HG02840 (cell line): ENCODE data around the gene MIPEP.

Experiments used
- ATAC-seq: cut with Tn5 transposase; IDR thresholded peaks from one replicate; pipeline ENCODE4 v1.9.1; 2021; ENCODE audit warnings: mild to moderate bottlenecking, moderate library complexity, moderate number of reproducible peaks; ENCODE audit not compliant: unreplicated experiment, low FRiP score

MIPEP gene

GRCh38 chr13:23855360-23855759, 33.8 kb downstream of the MIPEP start:
- no peak for ATAC-seq

DNA sequence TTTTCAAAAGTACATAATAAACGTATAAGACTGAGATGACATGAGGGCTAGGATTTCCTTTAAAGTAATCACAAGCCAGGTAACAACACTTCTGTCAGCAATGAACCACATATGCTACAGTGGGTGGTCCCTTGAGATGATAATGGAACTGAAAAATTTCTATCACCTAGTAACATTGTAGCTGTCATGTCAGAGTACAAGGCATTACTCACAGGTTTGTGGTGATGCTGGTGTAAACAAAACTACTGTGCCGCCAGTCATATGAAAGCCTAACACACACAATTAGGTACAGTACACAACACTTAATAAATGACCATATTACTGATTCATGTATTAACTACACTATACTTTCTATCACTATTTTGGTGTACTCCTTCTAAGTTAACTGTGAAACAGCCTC, 36.8 kb downstream of the MIPEP start:
- ATAC-seq = no peak

GRCh38 chr13:23851106-23851505, 38.1 kb downstream of the MIPEP start:
- no peak for ATAC-seq

- no peak for ATAC-seq
Observed at GRCh38 chr13:23850134-23850533, 39.1 kb downstream of the MIPEP start.

DNA sequence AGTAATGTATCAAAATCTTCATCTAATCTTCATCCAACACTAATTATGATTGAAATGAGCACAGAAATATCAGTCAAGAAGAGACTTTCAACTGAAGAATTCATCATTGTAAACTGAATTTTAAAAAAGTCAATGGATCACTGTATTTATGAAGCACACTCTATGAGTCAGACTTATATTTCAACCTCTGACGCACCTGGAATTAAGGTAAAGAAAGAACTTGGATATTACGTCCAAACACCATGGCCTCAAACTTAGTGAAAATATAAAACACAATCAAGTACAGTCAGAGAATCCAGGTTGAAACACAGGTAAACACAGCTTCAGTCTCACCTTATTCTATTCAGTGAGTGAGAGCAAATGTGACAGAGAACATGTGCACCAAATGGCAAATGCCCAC, 39.5 kb downstream of the MIPEP start:
- ATAC-seq = no peak

GRCh38 chr13:23848646-23849141, 40.5 kb downstream of the MIPEP start:
- no peak for ATAC-seq

DNA sequence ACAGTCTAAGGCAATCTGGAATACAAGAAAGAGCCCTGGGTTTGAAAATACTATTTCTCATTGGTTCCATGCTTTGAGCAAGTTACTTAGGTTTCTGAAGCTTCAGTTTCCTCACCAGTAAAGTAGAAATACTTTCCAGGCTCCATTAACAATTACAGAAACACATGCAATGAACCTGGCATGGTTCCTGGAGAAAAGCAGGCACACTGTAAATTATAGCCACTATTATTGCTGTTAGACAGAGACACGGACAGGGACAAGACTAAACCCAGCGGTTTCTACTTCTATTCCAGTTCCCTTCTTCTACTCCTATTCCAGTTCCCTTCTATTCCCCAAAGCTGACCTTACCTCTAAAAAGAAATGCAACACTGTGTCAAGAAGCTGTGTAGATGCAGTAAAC, 41.2 kb downstream of the MIPEP start:
- ATAC-seq = no peak

- ATAC-seq = no peak
Observed at GRCh38 chr13:23847497-23847896, 41.7 kb downstream of the MIPEP start.

- ATAC-seq = no peak
Observed at GRCh38 chr13:23845105-23845725, 44.0 kb downstream of the MIPEP start.

- no peak for ATAC-seq
Observed at GRCh38 chr13:23844132-23844531, 45.1 kb downstream of the MIPEP start.

DNA sequence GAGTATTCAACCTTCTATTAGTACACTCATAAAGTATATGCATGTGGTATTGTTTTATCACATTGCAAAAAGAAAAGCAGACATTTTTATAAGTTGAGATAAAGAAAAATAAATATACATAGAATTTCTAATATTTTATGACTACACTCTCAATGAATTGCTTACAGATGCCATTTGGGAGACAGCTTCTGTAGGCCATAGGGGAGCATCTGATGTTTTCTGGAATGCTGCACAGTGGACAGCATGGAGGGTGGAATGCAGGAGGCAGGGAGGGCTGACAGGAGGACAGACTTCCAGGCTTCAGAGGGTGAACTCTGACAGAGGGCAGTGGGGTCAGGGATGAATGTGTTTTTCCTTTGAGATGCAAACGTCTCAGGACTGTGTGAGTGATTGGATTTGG, 45.8 kb downstream of the MIPEP start:
- no peak for ATAC-seq

DNA sequence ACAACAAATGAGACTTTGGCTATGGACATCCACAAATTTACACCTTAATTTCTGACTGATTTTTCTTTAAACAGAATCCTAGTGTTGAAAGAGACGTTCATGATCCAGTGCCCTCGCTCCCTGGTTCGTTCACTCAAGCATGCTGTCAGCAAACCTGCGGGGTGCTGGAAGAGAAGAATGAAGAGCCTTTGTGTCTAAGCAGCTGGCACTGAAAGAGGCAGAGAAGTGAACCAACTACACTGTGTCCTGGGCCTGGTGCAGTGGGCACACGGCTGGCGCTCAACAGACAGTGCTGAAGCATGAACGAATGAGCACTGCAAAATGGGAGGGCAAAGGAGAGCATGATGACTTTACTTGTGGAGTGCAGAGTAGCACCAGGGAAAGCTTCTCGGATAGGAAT, 46.8 kb downstream of the MIPEP start:
- ATAC-seq = no peak

DNA sequence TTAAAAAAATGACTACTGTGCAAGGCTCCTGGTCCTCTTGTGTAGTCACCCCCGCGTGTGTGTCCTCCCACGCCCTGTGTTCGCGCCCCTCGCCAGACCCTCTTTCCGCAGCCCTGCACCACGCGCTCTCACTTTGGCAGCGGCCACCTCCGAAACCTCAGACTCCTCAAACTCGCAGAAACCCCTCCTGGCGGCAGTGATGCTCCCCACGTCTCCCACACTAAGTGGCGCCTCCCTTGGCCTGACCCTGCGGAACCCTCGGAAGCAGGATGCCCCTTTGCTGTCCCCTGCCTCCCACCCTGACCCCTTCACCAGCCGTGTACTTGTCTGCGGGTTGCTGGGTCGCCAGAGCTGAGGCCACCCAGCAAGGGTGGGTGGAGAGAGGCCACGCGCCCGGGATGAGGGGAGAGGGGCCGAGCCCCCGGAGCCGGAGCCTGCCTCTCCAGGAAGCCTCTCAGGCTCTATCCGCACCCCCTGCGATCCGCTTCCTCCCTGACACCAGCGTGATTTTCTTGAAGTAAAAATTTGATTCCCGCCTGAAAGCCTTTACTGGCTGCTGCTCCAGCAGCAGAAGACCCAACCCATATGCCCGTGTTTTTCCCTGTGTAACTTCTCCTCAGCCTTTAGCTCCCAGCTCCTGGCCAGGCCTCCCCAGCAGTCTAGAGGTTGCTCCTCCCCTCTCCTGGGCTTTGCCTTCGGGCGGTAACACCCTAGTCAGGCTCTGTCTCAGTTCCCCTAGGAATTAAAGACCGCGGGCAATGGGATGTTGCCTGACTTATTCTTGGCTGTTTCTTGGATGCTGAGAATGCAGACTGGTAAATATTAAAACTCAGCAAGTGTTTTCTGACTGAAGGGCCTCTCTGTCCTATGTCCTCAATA, 55.2 kb downstream of the MIPEP start:
- ATAC-seq = no peak

DNA sequence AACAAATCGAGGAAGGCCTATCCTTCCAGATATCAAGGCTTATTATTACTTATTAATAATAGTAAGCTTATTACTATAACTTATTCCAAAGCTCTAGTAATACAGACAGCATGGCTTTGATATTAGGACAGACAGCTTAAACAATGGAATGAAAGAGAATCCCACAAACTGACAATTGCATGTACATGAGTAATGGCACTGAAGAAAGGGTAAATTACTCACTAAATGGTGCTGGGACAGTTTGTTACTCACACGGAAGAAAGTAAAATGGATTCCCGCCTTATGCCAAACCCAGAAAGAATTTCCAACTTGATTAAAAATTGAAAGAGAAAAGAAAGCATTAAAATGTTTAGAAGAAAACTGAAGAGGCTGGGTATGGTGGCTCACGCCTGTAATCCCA, 60.3 kb downstream of the MIPEP start:
- ATAC-seq = no peak

DNA sequence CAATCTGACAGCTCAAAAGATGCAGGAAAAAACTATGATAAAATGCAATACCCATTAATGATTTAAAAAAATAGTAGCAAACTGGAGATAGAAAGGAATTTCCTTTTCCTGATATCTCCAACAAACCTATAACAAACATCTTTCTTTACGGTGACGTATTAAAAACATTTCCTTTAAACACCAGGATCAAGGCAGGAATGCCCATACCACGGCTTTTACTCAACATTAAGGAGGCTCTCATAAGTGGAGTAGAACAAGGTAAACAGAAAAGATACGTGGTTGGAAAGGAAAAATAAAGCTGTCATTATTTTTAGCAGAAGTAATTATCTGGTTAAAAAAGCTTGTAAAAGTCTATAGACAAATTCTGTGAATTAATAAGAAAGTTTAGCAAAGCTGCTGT, 61.1 kb downstream of the MIPEP start:
- ATAC-seq = no peak

- no peak for ATAC-seq
Observed at GRCh38 chr13:23825179-23825578, 64.0 kb downstream of the MIPEP start.

DNA sequence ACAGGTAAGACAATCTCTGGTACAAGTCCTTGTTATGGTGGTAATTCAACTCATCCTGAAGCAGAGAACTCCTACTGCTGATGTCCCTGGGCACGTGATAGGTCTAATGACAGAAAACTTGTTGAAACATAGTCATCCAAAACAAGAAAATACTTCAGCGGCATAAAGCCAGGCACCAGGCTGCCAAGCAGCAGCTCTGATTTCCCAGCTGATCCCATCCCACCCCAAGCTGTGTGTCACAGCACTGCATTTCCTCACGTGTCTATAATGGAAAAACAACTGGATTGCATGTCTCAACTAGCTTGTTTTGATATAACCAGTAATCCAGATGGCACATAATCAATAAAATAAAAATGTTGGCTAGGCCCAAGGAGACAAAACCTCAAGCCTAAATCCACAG, 64.8 kb downstream of the MIPEP start:
- ATAC-seq = no peak

DNA sequence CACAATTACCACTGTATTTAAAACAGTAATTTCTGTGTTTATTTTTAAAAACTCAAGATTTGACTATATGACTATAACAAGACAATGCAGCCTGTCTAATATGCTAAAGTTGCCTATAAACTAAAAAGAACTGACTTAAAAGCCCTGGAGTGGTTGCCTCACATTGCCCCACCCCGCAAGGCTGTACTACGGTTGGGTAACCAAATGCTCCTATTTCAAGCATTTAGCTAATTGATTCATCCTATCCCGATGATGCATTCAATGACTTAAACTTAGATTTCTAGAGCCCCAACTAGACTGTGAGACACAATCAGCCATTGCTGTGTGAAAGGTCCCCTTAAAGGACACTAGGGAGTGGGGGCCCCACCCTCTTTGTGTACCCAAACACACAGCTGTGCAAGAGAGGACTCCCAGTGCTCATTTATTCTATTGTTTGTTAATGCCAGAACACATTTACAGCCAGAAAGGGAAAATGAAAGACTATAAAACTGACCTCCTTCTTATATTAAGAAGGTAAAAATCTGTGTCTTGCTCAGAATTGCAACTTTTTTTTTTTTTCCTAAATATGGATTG, 66.9 kb downstream of the MIPEP start:
- ATAC-seq = no peak

DNA sequence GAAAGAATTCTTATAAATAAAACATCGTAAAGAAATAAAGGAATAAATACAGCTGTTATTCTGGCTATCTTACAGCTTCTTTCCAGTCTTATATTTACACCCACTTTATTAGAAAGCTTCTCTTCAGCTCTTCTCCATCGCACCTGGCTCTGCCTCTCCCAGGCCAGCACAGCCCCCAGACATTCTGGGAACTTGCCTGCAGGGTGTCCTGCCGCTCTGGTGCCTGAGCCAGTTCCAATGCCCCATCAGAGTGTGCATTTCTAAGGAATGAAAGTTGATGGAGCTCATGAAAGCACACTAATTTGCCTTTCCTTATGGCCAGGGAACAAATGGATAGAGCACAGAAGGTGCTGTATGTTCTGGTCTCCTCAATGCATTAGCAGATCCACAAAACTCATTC, 68.7 kb downstream of the MIPEP start:
- ATAC-seq = no peak

DNA sequence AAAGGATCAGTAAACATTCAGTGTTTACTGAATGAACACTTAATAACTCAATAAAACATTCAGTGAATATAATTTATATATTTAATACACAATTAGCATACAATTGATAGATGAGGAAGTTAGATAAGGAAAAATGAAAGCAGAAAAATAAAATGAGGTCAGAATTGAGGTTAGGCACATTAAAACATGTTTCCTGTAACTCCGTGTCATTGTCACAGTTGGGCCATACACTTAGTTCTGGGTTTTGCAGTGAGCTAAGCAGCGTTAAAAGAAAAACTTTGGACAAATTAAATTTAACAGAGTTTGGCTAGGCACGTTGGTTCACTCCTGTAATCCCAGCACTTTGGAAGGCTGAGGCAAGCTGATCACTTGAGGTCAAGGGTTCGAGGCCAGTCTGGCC, 71.4 kb downstream of the MIPEP start:
- ATAC-seq = no peak

- ATAC-seq = no peak
Observed at GRCh38 chr13:23817136-23817535, 72.1 kb downstream of the MIPEP start.

GRCh38 chr13:23813635-23814034, 75.6 kb downstream of the MIPEP start:
- ATAC-seq = no peak
